ENCODE data around the gene OSTN. TPM values are rescaled to one million over a fixed set of nuclear protein-coding genes. Genes with fewer than 3 reads are reported as not detected.

Gene OSTN
- total RNA-seq, 2 donors from 2014 or later = 0.26 to 0.27 TPM

DNA sequence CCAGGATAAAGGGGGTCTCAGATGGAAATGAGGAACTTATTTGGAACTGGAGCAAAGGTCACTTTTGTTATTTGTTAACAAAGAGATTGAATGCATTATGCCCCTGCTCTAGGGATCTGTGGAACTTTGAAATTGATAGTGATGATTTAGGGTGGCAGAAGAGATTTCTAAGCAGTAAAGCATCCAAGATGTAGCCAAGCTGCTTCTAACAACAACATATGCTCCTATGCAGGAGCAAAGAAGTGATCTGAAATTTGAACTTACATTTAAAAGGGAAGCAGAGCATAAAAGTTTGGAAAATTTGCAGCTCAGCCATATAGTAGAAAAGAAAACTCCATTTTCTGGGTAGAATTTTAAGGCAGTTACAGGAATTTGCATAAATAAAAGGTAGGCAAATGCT is 99.8 kb downstream of the OSTN start:
- DNase-seq (no peak), ATAC-seq (no peak)
- intact Hi-C loops (cut with DNase I) = no loop called here

DNA sequence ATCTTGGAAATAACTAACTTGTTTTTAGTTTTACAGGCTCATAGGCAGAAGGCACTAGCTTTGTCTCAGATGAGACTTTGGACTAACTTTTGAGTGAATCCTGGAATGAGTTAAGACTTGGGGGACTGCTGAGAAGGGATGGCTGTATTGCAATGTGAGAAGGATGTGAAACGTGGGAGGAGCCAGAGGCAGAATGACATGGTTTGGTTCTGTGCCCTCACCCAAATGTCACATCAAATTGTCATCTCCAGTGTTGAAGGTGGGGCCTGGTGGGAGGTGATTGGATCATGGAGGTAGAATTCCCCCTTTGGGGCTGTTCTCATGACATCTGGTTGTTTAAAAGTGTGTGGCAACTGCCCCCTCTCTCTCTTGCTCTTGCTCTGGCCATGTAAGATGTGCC is 101.4 kb downstream of the OSTN start:
- ATAC-seq = no peak
- intact Hi-C loops (cut with DNase I) = no loop called here
- no peak for DNase-seq

DNA sequence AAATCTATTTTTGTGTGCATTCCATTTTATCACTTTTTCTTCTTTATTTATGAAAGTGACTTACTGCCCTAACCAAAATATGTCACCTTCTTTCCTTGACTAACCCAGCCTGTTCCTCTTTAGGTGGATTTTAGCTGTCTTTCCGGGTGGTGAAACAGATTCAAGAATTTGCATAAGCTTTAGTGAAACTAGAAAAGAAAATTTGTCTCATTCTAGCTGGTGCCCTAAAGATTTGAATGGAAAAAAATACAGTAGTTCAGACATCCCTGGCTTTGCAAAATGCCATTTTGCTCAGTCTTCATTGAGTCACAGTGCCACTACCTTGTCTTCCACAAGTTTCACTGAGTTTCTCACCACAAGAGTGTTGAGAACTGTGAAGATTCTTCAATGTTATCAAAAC is 102.0 kb downstream of the OSTN start:
- no peak for DNase-seq
- ATAC-seq = no peak
- intact Hi-C loops (cut with DNase I) = no loop called here

DNA sequence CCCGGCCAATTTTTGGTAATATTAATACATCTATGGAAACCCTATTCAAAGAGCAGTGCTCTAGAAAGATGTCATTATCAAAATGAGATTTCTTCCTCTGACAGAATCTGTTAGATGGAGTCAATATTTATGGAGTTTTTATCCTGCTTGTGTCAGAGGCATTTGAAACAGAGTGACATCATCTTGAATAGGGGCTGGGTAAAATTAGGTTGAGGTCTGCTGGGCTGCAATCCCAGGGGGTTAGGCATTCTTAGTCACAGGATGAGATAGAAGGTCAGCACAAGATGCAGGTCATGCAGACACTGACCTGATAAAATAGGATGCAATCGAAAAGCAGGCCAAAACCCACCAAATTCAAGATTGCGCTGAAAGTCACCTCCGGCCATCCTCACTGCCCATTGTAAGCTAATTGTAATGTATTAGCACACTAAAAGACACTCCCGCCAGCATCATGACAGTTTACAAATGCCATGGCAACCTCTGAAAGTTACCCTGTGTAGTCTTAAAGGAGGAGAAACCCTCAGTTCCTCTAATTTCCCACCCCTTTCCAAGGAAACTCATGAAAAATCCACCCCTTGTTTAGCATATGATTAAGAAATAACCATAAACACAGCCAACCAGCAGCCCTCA is 102.9 kb downstream of the OSTN start:
- ATAC-seq (no peak), DNase-seq (no peak)
- intact Hi-C loops (cut with DNase I) = no loop called here

GRCh38 chr3:191302451-191302850 is 103.4 kb downstream of the OSTN start:
- intact Hi-C loops (cut with DNase I) = no loop called here
- ATAC-seq (no peak), DNase-seq (no peak)

GRCh38 chr3:191303596-191303995 is 104.6 kb downstream of the OSTN start:
- DNase-seq (no peak), ATAC-seq (no peak)
- intact Hi-C loops (cut with DNase I) = no loop called here

DNA sequence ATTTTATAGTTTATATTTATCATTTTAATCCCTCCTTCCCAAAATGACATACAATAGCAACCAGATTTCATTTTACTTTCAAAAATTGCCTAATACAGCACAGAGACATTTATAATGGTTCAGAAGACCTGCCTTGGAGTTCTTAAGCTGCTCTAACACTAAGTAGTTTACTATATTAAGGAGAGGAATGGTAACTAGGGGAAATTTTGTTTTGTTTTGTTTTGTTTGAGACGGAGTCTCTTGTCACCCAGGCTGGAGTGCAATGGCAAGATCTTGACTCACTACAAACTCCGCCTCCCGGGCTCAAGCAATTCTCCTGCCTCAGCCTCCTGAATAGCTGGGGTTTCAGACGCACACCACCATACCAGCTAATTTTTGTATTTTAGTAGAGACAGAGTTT is 107.4 kb downstream of the OSTN start:
- DNase-seq = no peak
- ATAC-seq = no peak
- intact Hi-C loops (cut with DNase I) = no loop called here

DNA sequence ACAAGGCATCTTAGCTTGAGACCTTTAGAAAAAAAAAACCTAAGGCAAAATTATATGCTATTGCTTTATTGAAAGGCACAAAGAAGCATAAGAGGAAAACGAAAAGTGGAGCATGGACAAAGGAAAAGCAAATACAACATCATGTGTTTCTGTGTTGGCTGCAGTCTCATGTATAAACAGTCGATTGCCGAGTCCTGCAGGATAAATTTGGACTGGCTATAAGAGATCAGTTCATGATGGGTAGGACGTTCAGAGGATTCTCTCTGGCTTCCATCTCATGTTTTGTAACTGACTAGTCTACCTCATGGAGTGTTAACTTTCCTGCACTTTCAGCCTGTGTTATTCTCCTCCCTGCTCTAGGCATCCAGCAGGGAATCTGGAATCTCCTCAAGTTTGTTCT is 108.3 kb downstream of the OSTN start:
- ATAC-seq (no peak), DNase-seq (no peak)
- intact Hi-C loops (cut with DNase I) = no loop called here

DNA sequence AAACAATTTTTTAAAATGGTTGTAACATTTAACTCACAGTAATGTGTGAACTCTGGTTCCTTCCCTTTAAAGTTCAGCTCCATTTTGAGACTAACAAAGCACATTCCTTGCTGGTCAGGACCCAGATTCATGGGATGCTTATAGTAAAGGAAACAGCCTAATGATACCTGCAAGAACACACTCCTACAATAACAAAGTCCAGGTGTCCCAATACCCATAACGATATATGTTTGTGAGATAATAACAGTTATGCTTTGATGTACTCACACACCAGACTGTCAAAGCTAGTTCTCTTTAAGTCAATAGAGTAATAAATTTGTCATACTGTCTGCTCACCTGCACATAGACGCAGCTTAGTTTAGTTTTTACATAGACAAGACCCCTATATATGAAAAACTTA is 114.3 kb downstream of the OSTN start:
- ATAC-seq (no peak), DNase-seq (no peak)
- intact Hi-C loops (cut with DNase I) = no loop called here

- intact Hi-C loops (cut with DNase I) = no loop called here
- DNase-seq = no peak
- ATAC-seq = peak in 1 of 2 donors; percentile 76
Measured at GRCh38 chr3:191314109-191314728, 115.2 kb downstream of the OSTN start.

Other genes with a start within 250 kb of the OSTN start
- gene CCDC50, start 130.2 kb downstream of the OSTN start, total RNA-seq = 10 to 100 TPM; 53.1 to 69.0 TPM
- gene UTS2B, start 131.3 kb downstream of the OSTN start, total RNA-seq = under 1 TPM in 1 of 2 donors, not detected in 1; 0.24 TPM